GM23338 (cell line): ENCODE results near the gene SUPT3H. TPM values are rescaled to one million over a fixed set of nuclear protein-coding genes. Genes with fewer than 3 reads are reported as not detected.
A peak's percentile ranks its signal among the peaks of the same experiment; 100 is the strongest.

Experiments
- ATAC-seq: fragments of 200-7000 bp; cut with Tn5 transposase; 3 replicates; pipeline ENCODE4 v1.9.1; 2020
- DNase-seq: peaks from one replicate; pipeline ENCODE4 v3.0.0-alpha.2; 2015; ENCODE audit warnings: low spot score
- H2AFZ ChIP-seq: fragments of 200-600 bp; sonication (generic); 2 replicates; pipeline ENCODE4 v1.8.0; 2016; ENCODE audit warnings: antibody characterized with exemption, mild to moderate bottlenecking, moderate library complexity
- H3F3A ChIP-seq: fragments of 200-600 bp; sonication (generic); replicated peaks from 2 replicates; pipeline ENCODE4 v1.8.0; 2017; ENCODE audit warnings: antibody characterized with exemption, mixed run types, low read depth
- H3K27ac ChIP-seq: fragments of 200-600 bp; sonication (generic); 2 replicates; pipeline ENCODE4 v1.6.1; 2016; ENCODE audit warnings: low read depth
- H3K27me3 ChIP-seq: fragments of 200-600 bp; sonication (generic); 2 replicates; pipeline ENCODE4 v1.8.0; 2016; ENCODE audit warnings: mild to moderate bottlenecking, mixed run types, moderate library complexity; ENCODE audit not compliant: insufficient read depth
- H3K36me3 ChIP-seq: fragments of 200-600 bp; sonication (generic); 2 replicates; pipeline ENCODE4 v1.8.0; 2016; ENCODE audit warnings: mild to moderate bottlenecking; ENCODE audit not compliant: insufficient read depth
- H3K4me1 ChIP-seq: fragments of 200-600 bp; sonication (generic); 2 replicates; pipeline ENCODE4 v1.8.0; 2016; ENCODE audit warnings: mild to moderate bottlenecking, moderate library complexity; ENCODE audit not compliant: insufficient read depth
- H3K4me2 ChIP-seq: fragments of 200-600 bp; sonication (generic); 2 replicates; pipeline ENCODE4 v1.7.1; 2017; ENCODE audit warnings: mixed run types
- H3K4me3 ChIP-seq: fragments of 200-600 bp; sonication (generic); 2 replicates; pipeline ENCODE4 v1.6.1; 2016; ENCODE audit warnings: mixed run types
- H3K79me2 ChIP-seq: fragments of 200-600 bp; sonication (generic); replicated peaks from 2 replicates; pipeline ENCODE4 v1.8.0; 2017; ENCODE audit warnings: mild to moderate bottlenecking; ENCODE audit not compliant: insufficient read depth
- H3K9me2 ChIP-seq: fragments of 200-600 bp; sonication (generic); 2 replicates; pipeline ENCODE4 v1.8.0; 2017; ENCODE audit not compliant: insufficient read depth
- H4K20me1 ChIP-seq: fragments of 200-600 bp; sonication (generic); replicated peaks from 2 replicates; pipeline ENCODE4 v1.8.0; 2017; ENCODE audit warnings: mild to moderate bottlenecking; ENCODE audit not compliant: insufficient read depth
- H3K27ac Mint-ChIP-seq: 2 replicates; pipeline ENCODE4 v1.8.0; 2020; ENCODE audit warnings: inconsistent platforms, mild to moderate bottlenecking, moderate library complexity, mixed read lengths
- H3K27me3 Mint-ChIP-seq: 3 replicates; pipeline ENCODE4 v1.8.0; 2022; ENCODE audit warnings: low read depth, mild to moderate bottlenecking, moderate library complexity, mixed read lengths, inconsistent platforms; ENCODE audit not compliant: insufficient read depth, poor library complexity
- H3K36me3 Mint-ChIP-seq: 3 replicates; pipeline ENCODE4 v1.8.0; 2021; ENCODE audit warnings: low read depth, mild to moderate bottlenecking, inconsistent platforms, moderate library complexity, mixed read lengths
- H3K4me1 Mint-ChIP-seq: 3 replicates; pipeline ENCODE4 v1.8.0; 2020; ENCODE audit warnings: mild to moderate bottlenecking, inconsistent platforms, mixed read lengths
- H3K4me3 Mint-ChIP-seq: 3 replicates; pipeline ENCODE4 v1.8.0; 2021; ENCODE audit warnings: moderate library complexity, mild to moderate bottlenecking, inconsistent platforms, mixed read lengths
- H3K9me3 Mint-ChIP-seq: 3 replicates; pipeline ENCODE4 v1.8.0; 2020; ENCODE audit warnings: moderate library complexity, mild to moderate bottlenecking, inconsistent platforms, mixed read lengths
- CREB1 ChIP-seq: fragments of 250-450 bp; sonication (Bioruptor Pico); IDR thresholded peaks from 2 replicates; pipeline ENCODE4 v1.5.0; 2020; ENCODE audit warnings: low read depth, mild to moderate bottlenecking, moderate library complexity
- CTCF ChIP-seq, 2 experiments: fragments of 200-600 bp in 1 of 2; sonication (generic) in 1 of 2; conservative IDR thresholded peaks; 2 replicates each; pipeline versions ENCODE4 v1.5.1 to v1.6.1; 2016 to 2017; ENCODE audit warnings: antibody characterized with exemption in 2 of 2, low read depth in 2 of 2, mild to moderate bottlenecking in 2 of 2, moderate library complexity in 1 of 2
- ETS1 ChIP-seq: IDR thresholded peaks from 2 replicates; pipeline ENCODE4 v1.6.1; 2016; ENCODE audit warnings: antibody characterized with exemption
- EZH2 ChIP-seq: fragments of 200-600 bp; sonication (generic); IDR thresholded peaks from one replicate; pipeline ENCODE4 v1.8.0; 2017; ENCODE audit warnings: antibody characterized with exemption, mild to moderate bottlenecking, low read depth; ENCODE audit not compliant: unreplicated experiment
- EZH2phosphoT487 ChIP-seq: fragments of 200-600 bp; sonication (generic); IDR thresholded peaks from one replicate; pipeline ENCODE4 v1.8.1; 2018; ENCODE audit warnings: antibody characterized with exemption; ENCODE audit not compliant: unreplicated experiment
- JUNB ChIP-seq: IDR thresholded peaks from one replicate; pipeline ENCODE4 v1.6.1; 2016; ENCODE audit warnings: antibody characterized with exemption; ENCODE audit not compliant: unreplicated experiment
- NANOG ChIP-seq: IDR thresholded peaks from 2 replicates; pipeline ENCODE4 v1.6.1; 2016; ENCODE audit warnings: antibody characterized with exemption, borderline replicate concordance
- POLR2AphosphoS5 ChIP-seq: IDR thresholded peaks from 2 replicates; pipeline ENCODE4 v1.6.1; 2016; ENCODE audit warnings: antibody characterized with exemption, low read depth
- REST ChIP-seq: IDR thresholded peaks from one replicate; pipeline ENCODE4 v1.6.1; 2018; ENCODE audit warnings: antibody characterized with exemption; ENCODE audit not compliant: unreplicated experiment
- STAT1 ChIP-seq: IDR thresholded peaks from one replicate; pipeline ENCODE4 v1.6.1; 2016; ENCODE audit warnings: antibody characterized with exemption; ENCODE audit not compliant: unreplicated experiment
- ZNF114 ChIP-seq: fragments of 250-450 bp; sonication (Bioruptor Pico); IDR thresholded peaks from 2 replicates; pipeline ENCODE4 v1.5.0; 2020; ENCODE audit warnings: mild to moderate bottlenecking, moderate library complexity
- ZNF331 ChIP-seq: fragments of 250-450 bp; sonication (Bioruptor Pico); IDR thresholded peaks from 2 replicates; pipeline ENCODE4 v1.5.0; 2020; ENCODE audit warnings: low read depth, mild to moderate bottlenecking, moderate library complexity
- ZNF462 ChIP-seq: fragments of 250-450 bp; sonication (Bioruptor Pico); IDR thresholded peaks from 2 replicates; pipeline ENCODE4 v1.5.0; 2020; ENCODE audit warnings: mild to moderate bottlenecking, moderate library complexity
- polyA plus RNA-seq: library from polyadenylated mRNA; unstranded; fragments of >200 nt; fragmentation: Nextera tagmentation; extraction: Ambion mirVana; gene quantifications from 2 replicates; pipeline ENCODE4 v1.2.1, GENCODE V29; 2016
- total RNA-seq: library from RNA; depleted of rRNA; stranded (reverse); fragments of >200 nt; shearing (Covaris generic); gene quantifications from 2 replicates; pipeline ENCODE4 v1.2.3, GENCODE V29; 2014

The SUPT3H gene
- total and polyA plus RNA-seq, 2 experiments from 2014 or later: 11.4 to 30.1 TPM

GRCh38 chr6:45376310-45377042 lies 1.3 kb downstream of the SUPT3H start:
- ATAC-seq: no peak
- Mint-ChIP-seq H3K36me3 (no peaks in the 10 kb centered on the region), H3K4me3 (peak overlapping the region; percentile 90), H3K27ac (peak overlapping the region; percentile 100; the same call in 1 of the 2 replicates), H3K9me3 (no peaks in the 10 kb centered on the region), H3K4me1 (peaks cover 16% of the 10 kb centered on the region), H3K27me3 (peaks cover 9% of the 10 kb centered on the region)
- TF ChIP-seq ZNF462 (CRISPR knock-in tag) (no peak), EZH2phosphoT487 (no peak), STAT1 (no peak), JUNB (no peak), ZNF331 (CRISPR knock-in tag) (no peak), REST (no peak), EZH2 (no peak), ETS1 (no peak), NANOG (no peak), POLR2AphosphoS5 (no peak), CREB1 (no peak), ZNF114 (CRISPR knock-in tag) (no peak), CTCF (conservative IDR thresholded peaks at IDR 0.05; ENCODE audit: low read depth in 2 of 2) (no peak)
- Histone ChIP-seq H3K4me1 (peaks cover 16% of the 10 kb centered on the region), H3K27me3 (no peaks in the 10 kb centered on the region), H3K4me3 (peak overlapping the region; percentile 78), H3K27ac (peak overlapping the region; percentile 95; the same call in 1 of the 2 replicates), H3K79me2 (peaks cover 52% of the 10 kb centered on the region), H4K20me1 (no peaks in the 10 kb centered on the region), H3K36me3 (no peaks in the 10 kb centered on the region), H3K9me2 (no peaks in the 10 kb centered on the region), H2AFZ (peak overlapping the region; percentile 96), H3F3A (no peaks in the 10 kb centered on the region), H3K4me2 (peak overlapping the region; percentile 87)
- DNase-seq: peak; percentile 48
